ENCODE results near the gene CXCR6. TPM values are rescaled to one million over a fixed set of nuclear protein-coding genes. Genes with fewer than 3 reads are reported as not detected.

The CXCR6 gene
- polyA plus RNA-seq, 1 donor from 2014 or later: not detected

- H3K36me3 ChIP-seq (ENCODE audit: insufficient read depth, low read length): no peaks in the 10 kb centered on the region
- H3K79me2 ChIP-seq (replicated peaks; ENCODE audit: insufficient read depth, low read length): no peaks in the 10 kb centered on the region
- no peaks in the 10 kb centered on the region for H3K27me3 ChIP-seq (ENCODE audit: insufficient read depth, low read depth, low read length)
- H3K9me3 ChIP-seq (ENCODE audit: low read length): no peaks in the 10 kb centered on the region
- no peak overlapping the region for H2AFZ ChIP-seq (ENCODE audit: low read depth, low read length)
- no peaks in the 10 kb centered on the region for H3F3A ChIP-seq (ENCODE audit: insufficient read depth, low read length, poor library complexity, severe bottlenecking)
- no peaks in the 10 kb centered on the region for H3K9me2 ChIP-seq (ENCODE audit: insufficient read depth, low read length)
- no peak overlapping the region for H3K4me3 ChIP-seq (ENCODE audit: low read length)
- H3K27ac ChIP-seq (ENCODE audit: low read length): no peak overlapping the region
- H3K4me2 ChIP-seq (ENCODE audit: low read length): no peak overlapping the region
- H3K9ac ChIP-seq (ENCODE audit: low read length): no peak overlapping the region
- no peaks in the 10 kb centered on the region for H4K20me1 ChIP-seq (ENCODE audit: insufficient read depth)
- no peak for TF ChIP-seq TAF1 (IDR thresholded peaks at IDR 0.05; ENCODE audit: low read depth)
Measured at GRCh38 chr3:45955017-45955647, 11.9 kb downstream of the CXCR6 start.

GRCh38 chr3:45955706-45956105 lies 12.4 kb downstream of the CXCR6 start:
- Histone ChIP-seq H4K20me1 (ENCODE audit: insufficient read depth) (no peaks in the 10 kb centered on the region), H3K36me3 (ENCODE audit: insufficient read depth, low read length) (no peaks in the 10 kb centered on the region), H3K79me2 (replicated peaks; ENCODE audit: insufficient read depth, low read length) (no peaks in the 10 kb centered on the region), H3K4me3 (ENCODE audit: low read length) (no peak overlapping the region), H3K4me2 (ENCODE audit: low read length) (no peak overlapping the region), H3K9ac (ENCODE audit: low read length) (no peak overlapping the region), H3F3A (ENCODE audit: insufficient read depth, low read length, poor library complexity, severe bottlenecking) (no peaks in the 10 kb centered on the region), H3K9me3 (ENCODE audit: low read length) (no peaks in the 10 kb centered on the region), H3K27ac (ENCODE audit: low read length) (no peak overlapping the region), H3K9me2 (ENCODE audit: insufficient read depth, low read length) (no peaks in the 10 kb centered on the region), H2AFZ (ENCODE audit: low read depth, low read length) (no peak overlapping the region), H3K27me3 (ENCODE audit: insufficient read depth, low read depth, low read length) (no peaks in the 10 kb centered on the region)
- TF ChIP-seq TAF1 (IDR thresholded peaks at IDR 0.05; ENCODE audit: low read depth): no peak
- TF ChIP-seq EZH2 (IDR thresholded peaks at IDR 0.05; ENCODE audit: borderline replicate concordance, insufficient read depth, low read length, poor library complexity, severe bottlenecking): no peak

DNA sequence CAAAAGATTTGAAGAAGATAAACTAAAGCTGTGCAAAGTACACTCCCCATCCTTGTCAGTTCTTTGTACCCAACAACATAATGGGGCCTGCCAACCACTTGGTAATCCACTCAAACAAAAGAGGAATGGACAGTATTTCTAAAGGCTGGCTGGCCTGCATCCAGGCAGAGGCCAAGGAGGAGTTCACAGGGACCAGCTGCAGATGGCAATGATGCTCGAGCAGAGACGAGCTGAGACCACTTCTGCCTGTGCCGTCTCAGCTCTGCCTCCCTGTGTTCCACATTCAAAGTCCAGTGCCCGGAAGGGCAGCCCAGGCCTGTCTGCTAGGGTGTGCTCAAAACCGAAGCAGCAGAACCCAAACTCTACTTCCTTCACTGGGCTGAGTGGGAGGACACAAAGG lies 14.3 kb downstream of the CXCR6 start:
- H3K4me3 ChIP-seq (ENCODE audit: low read length): no peak overlapping the region
- TF ChIP-seq REST (IDR thresholded peaks at IDR 0.05; ENCODE audit: borderline replicate concordance) (no peak), EZH2 (IDR thresholded peaks at IDR 0.05; ENCODE audit: borderline replicate concordance, insufficient read depth, low read length, poor library complexity, severe bottlenecking) (no peak), SMC3 (conservative IDR thresholded peaks at IDR 0.05; ENCODE audit: poor library complexity) (no peak), EP300 (conservative IDR thresholded peaks at IDR 0.05; ENCODE audit: poor library complexity, severe bottlenecking) (no peak), TAF1 (IDR thresholded peaks at IDR 0.05; ENCODE audit: low read depth) (no peak), RAD21 (conservative IDR thresholded peaks at IDR 0.05) (no peak), MXI1 (conservative IDR thresholded peaks at IDR 0.05; ENCODE audit: poor library complexity, severe bottlenecking) (no peak), POLR2AphosphoS5 (IDR thresholded peaks at IDR 0.05) (no peak)
- TF ChIP-seq, protein P1, sequence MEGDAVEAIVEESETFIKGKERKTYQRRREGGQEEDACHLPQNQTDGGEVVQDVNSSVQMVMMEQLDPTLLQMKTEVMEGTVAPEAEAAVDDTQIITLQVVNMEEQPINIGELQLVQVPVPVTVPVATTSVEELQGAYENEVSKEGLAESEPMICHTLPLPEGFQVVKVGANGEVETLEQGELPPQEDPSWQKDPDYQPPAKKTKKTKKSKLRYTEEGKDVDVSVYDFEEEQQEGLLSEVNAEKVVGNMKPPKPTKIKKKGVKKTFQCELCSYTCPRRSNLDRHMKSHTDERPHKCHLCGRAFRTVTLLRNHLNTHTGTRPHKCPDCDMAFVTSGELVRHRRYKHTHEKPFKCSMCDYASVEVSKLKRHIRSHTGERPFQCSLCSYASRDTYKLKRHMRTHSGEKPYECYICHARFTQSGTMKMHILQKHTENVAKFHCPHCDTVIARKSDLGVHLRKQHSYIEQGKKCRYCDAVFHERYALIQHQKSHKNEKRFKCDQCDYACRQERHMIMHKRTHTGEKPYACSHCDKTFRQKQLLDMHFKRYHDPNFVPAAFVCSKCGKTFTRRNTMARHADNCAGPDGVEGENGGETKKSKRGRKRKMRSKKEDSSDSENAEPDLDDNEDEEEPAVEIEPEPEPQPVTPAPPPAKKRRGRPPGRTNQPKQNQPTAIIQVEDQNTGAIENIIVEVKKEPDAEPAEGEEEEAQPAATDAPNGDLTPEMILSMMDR (IDR thresholded peaks at IDR 0.05; ENCODE audit: poor library complexity, severe bottlenecking): no peak
- no peak overlapping the region for H3K4me2 ChIP-seq (ENCODE audit: low read length)
- H3K36me3 ChIP-seq (ENCODE audit: insufficient read depth, low read length): no peaks in the 10 kb centered on the region
- no peaks in the 10 kb centered on the region for H3K9me3 ChIP-seq (ENCODE audit: low read length)
- no peaks in the 10 kb centered on the region for H3F3A ChIP-seq (ENCODE audit: insufficient read depth, low read length, poor library complexity, severe bottlenecking)
- no peak overlapping the region for H3K9ac ChIP-seq (ENCODE audit: low read length)
- H4K20me1 ChIP-seq (ENCODE audit: insufficient read depth): no peaks in the 10 kb centered on the region
- no peak overlapping the region for H2AFZ ChIP-seq (ENCODE audit: low read depth, low read length)
- no peaks in the 10 kb centered on the region for H3K79me2 ChIP-seq (replicated peaks; ENCODE audit: insufficient read depth, low read length)
- H3K27ac ChIP-seq (ENCODE audit: low read length): no peak overlapping the region
- no peaks in the 10 kb centered on the region for H3K9me2 ChIP-seq (ENCODE audit: insufficient read depth, low read length)
- H3K27me3 ChIP-seq (ENCODE audit: insufficient read depth, low read depth, low read length): no peaks in the 10 kb centered on the region

Data from neural cell (in vitro differentiated cells).